HG02588 (cell line): ENCODE results near the gene NMU.
"Not testable (repeated sequence)": the region's sequence is repeated elsewhere in the genome, so short reads cannot be mapped to it uniquely, and the experiment has no call there.

Experiments
- ATAC-seq: cut with Tn5 transposase; IDR thresholded peaks from one replicate; pipeline ENCODE4 v1.9.1; 2021; ENCODE audit warnings: mild to moderate bottlenecking, moderate library complexity; ENCODE audit not compliant: unreplicated experiment

Gene NMU

GRCh38 chr4:55568905-55569504 lies 67.1 kb downstream of the NMU start:
- ATAC-seq: peak; percentile 49

GRCh38 chr4:55561889-55562288 lies 74.2 kb downstream of the NMU start:
- peak; percentile 100 for ATAC-seq

GRCh38 chr4:55560096-55560495 lies 76.0 kb downstream of the NMU start:
- ATAC-seq: no peak

DNA sequence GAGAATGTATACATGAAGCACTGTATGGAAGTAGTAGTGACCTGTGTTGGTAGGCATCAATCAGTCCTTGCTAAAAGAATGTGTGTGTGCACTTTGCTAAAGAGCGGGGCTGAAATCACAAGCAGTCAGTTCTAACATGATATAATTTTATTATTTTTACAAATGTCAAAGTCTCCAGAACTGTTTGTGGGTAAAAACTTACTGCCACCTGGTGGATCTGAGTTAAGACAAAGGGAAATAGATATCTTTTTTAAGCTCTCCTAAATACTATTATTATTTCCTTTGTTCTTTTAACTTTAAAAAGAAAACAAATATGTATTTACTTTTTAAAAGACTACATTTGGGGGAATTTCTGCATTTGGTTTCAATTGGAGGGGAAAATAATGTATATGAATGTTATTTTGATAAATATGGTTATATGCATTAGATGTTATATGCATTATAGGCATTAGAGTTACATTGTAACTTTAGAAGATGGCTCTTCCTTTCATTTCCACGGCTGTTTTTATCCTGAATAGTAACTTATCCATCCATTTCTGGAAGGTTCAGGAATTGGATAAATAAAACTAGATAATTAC lies 81.6 kb downstream of the NMU start:
- no peak for ATAC-seq

DNA sequence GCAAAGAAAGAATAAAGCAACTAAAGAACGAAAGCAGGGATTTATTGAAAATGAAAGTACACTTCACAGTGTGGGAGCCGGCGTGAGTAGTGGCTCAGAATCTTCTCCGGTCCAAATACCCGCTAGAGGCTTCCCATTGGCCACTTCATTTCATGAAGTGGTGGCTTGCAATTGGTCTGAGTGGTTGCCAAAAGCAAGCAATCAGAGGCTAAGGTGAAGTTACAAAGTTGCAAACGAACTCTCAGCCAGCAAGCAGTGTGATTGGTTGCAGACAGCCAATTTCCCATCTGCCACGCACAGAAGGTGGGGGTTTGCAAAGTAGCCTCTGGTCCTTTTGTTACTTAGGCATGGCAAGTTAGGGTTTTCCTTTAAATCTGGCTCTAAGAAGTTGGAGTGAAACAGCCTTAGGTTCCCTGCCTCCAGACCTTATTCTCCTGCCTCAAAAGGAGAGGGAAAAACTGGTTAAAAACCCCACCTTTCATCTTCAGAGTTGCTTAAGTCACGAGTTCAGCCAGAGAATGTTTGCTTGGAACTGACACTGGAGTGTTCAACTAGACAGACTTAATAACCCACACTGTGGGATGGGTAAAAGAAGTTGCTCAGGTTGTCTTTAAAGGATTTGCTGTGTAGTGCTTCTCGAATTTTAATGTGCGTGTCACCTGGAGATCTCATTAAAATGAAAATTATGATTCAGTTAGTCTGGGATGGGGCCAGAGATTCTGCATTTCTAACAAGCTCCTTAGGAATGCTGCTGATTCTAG lies 82.5 kb downstream of the NMU start:
- ATAC-seq: no peak

- not testable (repeated sequence) for ATAC-seq
These were observed 84.1 kb downstream of the NMU start for GRCh38 chr4:55551964-55552363.

GRCh38 chr4:55549888-55550287 lies 86.2 kb downstream of the NMU start:
- ATAC-seq: no peak

- no peak for ATAC-seq
These were observed 88.2 kb downstream of the NMU start for GRCh38 chr4:55547918-55548317.

DNA sequence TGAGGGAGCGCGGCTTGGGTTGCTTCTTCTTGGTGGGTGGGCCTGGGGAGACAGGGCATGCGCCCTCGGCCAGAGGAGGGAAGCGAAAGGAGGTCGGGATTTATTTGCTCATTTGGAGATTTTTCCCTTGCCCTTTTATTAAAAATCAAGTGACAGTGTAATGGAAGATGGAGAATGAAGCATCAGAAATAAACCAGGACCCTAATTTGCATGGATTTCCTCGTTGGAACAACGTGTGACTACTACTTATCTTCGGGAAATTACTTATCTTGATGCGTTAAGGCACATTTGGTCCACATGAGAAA lies 88.7 kb downstream of the NMU start:
- ATAC-seq: no peak

DNA sequence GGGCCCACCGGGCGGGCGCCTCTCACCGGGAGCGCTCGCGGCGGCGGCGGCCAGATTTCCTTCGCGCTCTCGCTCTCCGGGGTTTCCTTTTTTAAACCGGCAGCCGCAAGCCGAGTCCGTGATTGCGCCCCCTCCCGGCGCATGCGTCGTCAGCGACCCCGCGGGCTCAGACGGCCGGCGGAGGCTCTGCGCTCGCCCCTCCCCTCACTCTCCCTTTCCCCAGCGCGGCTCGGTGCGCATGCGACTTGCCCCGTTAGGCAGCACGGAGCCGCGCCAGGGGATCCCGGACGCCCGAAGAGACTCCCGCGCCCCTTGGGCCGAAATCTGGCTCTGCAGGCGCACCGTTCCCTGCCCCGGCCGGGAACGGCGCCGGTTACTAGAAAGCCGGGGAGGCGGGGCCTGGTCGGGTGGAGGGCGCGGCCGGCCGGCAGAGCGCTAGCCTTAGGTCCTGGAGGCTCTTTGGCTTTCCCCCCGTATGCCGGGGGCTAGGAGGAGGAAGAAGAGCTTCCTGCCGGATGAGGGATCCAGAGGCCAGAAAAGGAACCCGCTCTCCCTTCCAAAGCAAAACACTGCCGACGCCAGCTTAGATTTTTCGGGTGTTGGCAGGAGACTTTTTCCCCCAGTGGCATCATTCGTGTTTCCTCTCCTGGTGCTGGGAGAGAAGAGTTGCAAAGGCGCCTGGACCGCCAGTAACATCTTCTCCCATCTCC lies 89.2 kb downstream of the NMU start, which contains the start of gene CLOCK:
Gene CLOCK, minus strand, starts transcription at position 154 of the 710 bp plus-strand sequence. CDS start 64,124 bp downstream, outside the sequence.
- peak; percentile 74 for ATAC-seq

GRCh38 chr4:55546506-55546755 lies 89.7 kb downstream of the NMU start:
- peak; percentile 47 for ATAC-seq

DNA sequence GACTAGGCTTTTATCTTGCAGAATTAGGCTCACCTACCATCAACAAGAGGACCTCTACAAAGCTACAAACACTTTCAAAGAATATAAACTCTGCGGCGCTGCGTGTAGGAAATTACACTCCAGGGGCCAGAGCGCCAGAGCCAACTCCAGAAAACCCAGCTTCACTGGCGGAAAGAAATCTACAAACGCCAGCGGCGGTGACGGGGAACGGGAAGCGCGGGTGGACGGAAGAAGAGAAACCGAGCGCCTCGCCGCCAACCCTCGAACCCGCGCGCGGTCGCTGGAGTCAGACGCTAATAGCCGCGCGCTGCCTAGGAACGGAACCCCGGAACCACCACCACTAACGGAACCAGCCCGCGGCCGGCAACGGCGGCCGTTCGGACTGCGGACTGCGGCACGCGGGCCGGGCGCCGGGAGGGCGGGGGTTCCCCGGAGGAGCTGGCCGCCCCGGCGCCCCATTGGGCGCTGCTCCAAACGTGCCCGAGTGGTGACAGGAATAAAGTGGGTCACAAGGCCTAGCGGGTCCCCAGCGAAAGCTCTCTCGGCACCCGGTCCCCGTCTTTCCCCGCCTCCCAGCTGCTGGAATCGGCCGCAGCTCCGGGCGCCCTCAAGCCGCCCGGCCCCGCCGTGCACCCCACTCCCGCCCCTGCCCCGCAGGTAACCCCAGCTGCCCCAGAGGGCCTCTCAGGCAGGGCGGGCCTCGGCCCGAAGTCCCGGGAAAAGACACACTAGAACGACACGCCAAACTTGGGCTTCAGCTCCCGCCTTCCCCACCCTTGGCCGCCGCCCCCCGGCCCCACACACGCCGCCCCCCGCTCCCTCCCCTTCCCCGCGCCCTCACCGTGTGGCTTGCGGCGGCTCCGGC lies 90.2 kb downstream of the NMU start:
- peak; percentile 44 for ATAC-seq
